Panc1 (cell line): ENCODE data around the gene H1-8.

ENCODE experiments used
- CTCF ChIP-seq: fragments of 450-650 bp; IDR thresholded peaks from 2 replicates; pipeline ENCODE4 v1.5.1; 2017; ENCODE audit warnings: mild to moderate bottlenecking
- TF ChIP-seq, protein P1 (sequence below), 2 experiments: IDR thresholded peaks; 2 replicates each; pipeline ENCODE4 v1.6.1; 2011 to 2012; ENCODE audit warnings: low read depth in 2 of 2, control low read depth in 1 of 2, low read length in 1 of 2, mild to moderate bottlenecking in 1 of 2, moderate library complexity in 1 of 2; ENCODE audit not compliant: insufficient read depth in 1 of 2

DNA sequence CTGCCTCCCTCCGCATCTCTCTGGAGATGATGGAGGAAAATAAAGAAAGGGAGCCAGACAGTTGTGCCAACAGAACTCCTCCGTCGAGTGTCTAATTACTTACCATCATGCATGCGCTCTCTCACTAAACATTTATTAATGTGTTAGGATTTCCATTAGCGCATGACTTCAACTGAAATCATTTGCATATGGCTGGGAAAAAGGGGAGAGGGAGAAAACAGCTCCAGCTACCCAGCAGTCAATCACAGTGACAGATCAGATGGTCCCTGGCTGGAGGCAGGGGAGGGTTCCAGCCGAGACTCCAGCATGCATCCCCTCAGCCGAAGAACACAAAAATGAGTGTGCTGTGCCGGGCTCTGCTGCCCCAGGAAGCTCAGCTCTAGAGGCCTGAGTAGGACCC lies 21.4 kb upstream of the H1-8 start:
- TF ChIP-seq CTCF = no peak
- TF ChIP-seq, protein P1, sequence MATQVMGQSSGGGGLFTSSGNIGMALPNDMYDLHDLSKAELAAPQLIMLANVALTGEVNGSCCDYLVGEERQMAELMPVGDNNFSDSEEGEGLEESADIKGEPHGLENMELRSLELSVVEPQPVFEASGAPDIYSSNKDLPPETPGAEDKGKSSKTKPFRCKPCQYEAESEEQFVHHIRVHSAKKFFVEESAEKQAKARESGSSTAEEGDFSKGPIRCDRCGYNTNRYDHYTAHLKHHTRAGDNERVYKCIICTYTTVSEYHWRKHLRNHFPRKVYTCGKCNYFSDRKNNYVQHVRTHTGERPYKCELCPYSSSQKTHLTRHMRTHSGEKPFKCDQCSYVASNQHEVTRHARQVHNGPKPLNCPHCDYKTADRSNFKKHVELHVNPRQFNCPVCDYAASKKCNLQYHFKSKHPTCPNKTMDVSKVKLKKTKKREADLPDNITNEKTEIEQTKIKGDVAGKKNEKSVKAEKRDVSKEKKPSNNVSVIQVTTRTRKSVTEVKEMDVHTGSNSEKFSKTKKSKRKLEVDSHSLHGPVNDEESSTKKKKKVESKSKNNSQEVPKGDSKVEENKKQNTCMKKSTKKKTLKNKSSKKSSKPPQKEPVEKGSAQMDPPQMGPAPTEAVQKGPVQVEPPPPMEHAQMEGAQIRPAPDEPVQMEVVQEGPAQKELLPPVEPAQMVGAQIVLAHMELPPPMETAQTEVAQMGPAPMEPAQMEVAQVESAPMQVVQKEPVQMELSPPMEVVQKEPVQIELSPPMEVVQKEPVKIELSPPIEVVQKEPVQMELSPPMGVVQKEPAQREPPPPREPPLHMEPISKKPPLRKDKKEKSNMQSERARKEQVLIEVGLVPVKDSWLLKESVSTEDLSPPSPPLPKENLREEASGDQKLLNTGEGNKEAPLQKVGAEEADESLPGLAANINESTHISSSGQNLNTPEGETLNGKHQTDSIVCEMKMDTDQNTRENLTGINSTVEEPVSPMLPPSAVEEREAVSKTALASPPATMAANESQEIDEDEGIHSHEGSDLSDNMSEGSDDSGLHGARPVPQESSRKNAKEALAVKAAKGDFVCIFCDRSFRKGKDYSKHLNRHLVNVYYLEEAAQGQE (IDR thresholded peaks at IDR 0.05; ENCODE audit: insufficient read depth in 1 of 2, low read depth in 2 of 2, low read length in 1 of 2) = no peak
